Measurements from ENCODE around the gene KCNA5.

The KCNA5 gene

DNA sequence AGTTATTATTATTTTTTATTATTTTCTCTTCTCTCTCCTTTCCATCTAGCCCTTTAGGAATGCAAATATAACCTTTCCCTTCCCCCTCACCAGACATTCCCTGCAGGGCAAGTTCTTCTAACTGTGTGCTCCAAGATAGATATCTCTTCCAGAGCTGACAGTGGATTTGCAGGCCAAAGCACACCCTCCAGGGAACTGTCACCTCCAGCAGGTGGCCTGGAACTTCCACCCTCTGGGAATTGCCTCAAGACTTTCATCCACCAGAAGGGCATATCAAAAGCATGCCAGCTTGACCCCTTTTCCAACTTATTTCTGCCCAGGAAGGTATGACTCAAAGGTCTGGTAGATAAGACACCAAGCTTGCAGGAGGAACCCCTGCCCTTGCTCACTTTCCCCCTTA lies 13.6 kb upstream of the KCNA5 start:
- TF ChIP-seq, protein P1, sequence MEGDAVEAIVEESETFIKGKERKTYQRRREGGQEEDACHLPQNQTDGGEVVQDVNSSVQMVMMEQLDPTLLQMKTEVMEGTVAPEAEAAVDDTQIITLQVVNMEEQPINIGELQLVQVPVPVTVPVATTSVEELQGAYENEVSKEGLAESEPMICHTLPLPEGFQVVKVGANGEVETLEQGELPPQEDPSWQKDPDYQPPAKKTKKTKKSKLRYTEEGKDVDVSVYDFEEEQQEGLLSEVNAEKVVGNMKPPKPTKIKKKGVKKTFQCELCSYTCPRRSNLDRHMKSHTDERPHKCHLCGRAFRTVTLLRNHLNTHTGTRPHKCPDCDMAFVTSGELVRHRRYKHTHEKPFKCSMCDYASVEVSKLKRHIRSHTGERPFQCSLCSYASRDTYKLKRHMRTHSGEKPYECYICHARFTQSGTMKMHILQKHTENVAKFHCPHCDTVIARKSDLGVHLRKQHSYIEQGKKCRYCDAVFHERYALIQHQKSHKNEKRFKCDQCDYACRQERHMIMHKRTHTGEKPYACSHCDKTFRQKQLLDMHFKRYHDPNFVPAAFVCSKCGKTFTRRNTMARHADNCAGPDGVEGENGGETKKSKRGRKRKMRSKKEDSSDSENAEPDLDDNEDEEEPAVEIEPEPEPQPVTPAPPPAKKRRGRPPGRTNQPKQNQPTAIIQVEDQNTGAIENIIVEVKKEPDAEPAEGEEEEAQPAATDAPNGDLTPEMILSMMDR (IDR thresholded peaks at IDR 0.05; ENCODE audit: extremely low read depth, missing control alignments) = no peak
- DNase-seq (ENCODE audit: low spot score) = no peak

DNA sequence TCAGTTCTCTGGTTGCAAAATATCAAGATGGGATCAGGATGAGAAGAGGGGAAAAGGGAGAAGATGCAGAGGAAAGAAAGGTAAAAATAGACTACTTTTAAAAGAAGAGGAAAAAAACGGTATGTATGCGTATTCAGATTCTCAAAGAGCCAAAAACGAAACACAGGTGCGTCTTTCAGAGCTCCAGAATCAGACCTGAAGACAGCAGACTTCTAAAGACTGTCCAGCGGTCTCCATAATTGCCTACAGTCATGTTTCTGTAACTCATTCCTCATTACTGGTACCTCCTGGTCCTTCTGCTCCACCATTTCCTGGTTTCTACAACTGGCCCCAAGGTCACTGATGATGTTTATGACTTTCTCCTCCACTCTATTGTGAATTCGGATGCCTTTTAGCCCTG lies 12.4 kb upstream of the KCNA5 start:
- TF ChIP-seq, protein P1 (IDR thresholded peaks at IDR 0.05; ENCODE audit: extremely low read depth, missing control alignments) = no peak
- DNase-seq (ENCODE audit: low spot score) = no peak

DNA sequence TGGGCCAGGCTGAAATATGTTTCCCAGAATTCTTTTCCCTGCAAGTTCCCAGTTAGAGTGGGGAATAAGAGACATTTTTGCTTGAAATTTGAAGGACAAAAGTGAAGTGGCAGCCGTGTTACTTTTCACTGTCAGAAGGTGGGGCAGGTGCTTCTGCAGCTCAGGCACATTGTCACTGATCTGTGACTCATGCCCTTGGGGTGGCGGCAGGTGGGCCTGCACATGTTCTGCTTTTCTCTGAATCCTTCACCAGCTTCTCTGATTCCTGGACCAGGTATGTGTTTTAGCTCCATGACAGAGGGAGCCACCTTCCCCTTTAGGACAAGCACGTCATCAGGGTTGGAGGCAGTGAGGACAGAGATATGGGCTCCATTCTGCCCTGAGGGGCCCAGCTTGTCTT lies 11.7 kb upstream of the KCNA5 start:
- no peak for DNase-seq (ENCODE audit: low spot score)
- TF ChIP-seq, protein P1 (IDR thresholded peaks at IDR 0.05; ENCODE audit: extremely low read depth, missing control alignments) = no peak

DNA sequence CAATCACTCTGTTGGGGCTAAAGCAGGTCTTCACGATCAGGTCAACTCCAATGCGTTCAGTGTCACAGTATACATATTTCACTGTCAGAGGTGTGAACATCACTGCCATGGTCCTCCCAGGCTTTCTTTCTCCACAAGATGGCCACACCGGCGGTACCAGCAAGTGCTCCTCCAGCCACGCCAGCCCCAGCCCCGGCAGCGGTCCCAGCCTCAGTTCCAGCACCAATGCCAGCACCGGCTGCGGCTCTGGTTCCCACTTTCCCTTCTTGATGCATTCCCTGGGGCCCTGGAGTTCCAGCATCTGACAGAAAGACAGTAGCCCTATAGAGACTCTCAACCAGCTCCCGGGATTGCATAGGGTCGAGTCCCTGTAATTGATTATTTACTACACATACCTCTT lies 10.9 kb upstream of the KCNA5 start:
- no peak for DNase-seq (ENCODE audit: low spot score)
- TF ChIP-seq, protein P1 (IDR thresholded peaks at IDR 0.05; ENCODE audit: extremely low read depth, missing control alignments) = no peak

DNA sequence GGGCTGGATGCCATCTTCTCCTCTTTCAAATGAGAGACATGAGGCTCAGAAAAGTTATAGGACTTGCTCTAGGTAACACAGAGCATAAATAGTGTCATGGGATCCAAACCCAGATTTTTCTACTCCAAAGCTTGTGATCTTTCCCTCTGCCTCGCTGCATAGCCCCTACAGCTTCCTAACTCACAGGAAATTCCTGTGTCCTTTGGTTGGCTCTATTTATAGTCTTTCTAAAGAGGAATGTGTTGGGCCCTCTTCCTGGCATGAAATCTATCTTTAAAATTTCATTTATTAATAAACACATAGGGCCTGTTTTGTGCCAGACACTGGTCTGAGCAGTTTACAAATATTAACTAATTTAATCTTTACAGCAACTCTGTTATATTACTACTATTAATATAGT lies 9.8 kb upstream of the KCNA5 start:
- no peak for DNase-seq (ENCODE audit: low spot score)
- TF ChIP-seq, protein P1 (IDR thresholded peaks at IDR 0.05; ENCODE audit: extremely low read depth, missing control alignments) = no peak

DNA sequence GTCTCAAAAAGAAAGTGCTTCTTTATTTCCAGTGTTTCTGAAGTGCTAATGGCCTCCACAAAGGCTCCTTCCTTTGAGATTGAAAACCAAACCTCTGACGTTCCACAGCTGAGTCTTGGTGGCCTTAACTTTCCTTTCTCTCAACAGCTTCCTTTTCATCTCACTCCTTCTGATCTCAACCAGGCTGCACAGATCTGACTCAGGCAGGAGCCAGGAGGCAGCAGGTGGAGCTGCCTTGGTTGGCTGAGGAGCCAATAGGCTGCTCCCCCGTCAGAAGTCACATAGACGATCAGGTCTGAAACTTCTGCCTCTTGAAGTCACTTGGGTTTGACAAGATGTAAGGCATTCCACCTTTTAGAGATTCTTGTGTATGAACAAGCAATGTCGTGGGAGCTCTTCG lies 9.1 kb upstream of the KCNA5 start:
- TF ChIP-seq, protein P1 (IDR thresholded peaks at IDR 0.05; ENCODE audit: extremely low read depth, missing control alignments) = no peak
- DNase-seq (ENCODE audit: low spot score) = no peak

DNA sequence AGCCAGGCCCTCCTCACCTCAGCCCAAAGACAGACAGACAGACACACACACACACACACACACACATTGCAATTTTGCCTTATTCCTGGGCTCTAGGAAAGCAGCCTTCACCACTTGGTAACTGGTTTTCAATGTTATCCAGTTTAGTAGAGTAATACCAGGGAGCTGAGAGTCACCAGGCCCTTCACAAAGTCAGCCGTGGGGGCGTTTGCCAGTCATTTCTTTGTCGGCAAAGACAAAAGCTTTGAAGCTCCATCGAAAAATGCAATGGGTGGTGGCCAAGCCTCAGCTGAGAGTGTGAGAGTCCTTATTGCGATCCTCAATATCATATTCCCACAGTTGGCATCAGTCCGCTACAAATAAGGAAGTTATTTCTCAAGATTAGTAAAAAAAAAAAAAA lies 8.1 kb upstream of the KCNA5 start:
- DNase-seq (ENCODE audit: low spot score) = no peak
- TF ChIP-seq, protein P1 (IDR thresholded peaks at IDR 0.05; ENCODE audit: extremely low read depth, missing control alignments) = no peak

Data from GM20000 (cell line).